Liver (tissue), 9 donors: ENCODE data around the gene TACC3. TPM values are rescaled to one million over a fixed set of nuclear protein-coding genes. Genes with fewer than 3 reads are reported as not detected.

Experiments used
- DNase-seq: peaks from one replicate; pipeline ENCODE4 v3.0.0-alpha.2; 2017; ENCODE audit warnings: low spot score
- H3K27ac ChIP-seq, 2 donors: one replicate each; pipeline ENCODE4 v1.7.0; 2013; ENCODE audit warnings: inconsistent platforms in 2 of 2, low read length in 2 of 2, control low read depth in 1 of 2, low read depth in 1 of 2, mild to moderate bottlenecking in 1 of 2
- H3K27me3 ChIP-seq, 4 donors: one replicate each; pipeline versions ENCODE4 v1.6.1 to v1.7.0; 2013; ENCODE audit warnings: low read length in 3 of 4, inconsistent platforms in 1 of 4, mild to moderate bottlenecking in 1 of 4, moderate library complexity in 1 of 4; ENCODE audit not compliant: control insufficient read depth in 4 of 4, insufficient read depth in 4 of 4
- H3K36me3 ChIP-seq, 4 donors: one replicate each; pipeline versions ENCODE4 v1.6.1 to v1.7.0; 2013; ENCODE audit warnings: low read length in 3 of 4, mild to moderate bottlenecking in 3 of 4, low read depth in 1 of 4, moderate library complexity in 1 of 4; ENCODE audit not compliant: control insufficient read depth in 4 of 4, insufficient read depth in 3 of 4
- H3K4me1 ChIP-seq, 4 donors: one replicate each; pipeline versions ENCODE4 v1.6.1 to v1.7.0; 2013; ENCODE audit warnings: low read length in 3 of 4, mild to moderate bottlenecking in 3 of 4, moderate library complexity in 1 of 4; ENCODE audit not compliant: control insufficient read depth in 4 of 4, insufficient read depth in 4 of 4
- H3K4me3 ChIP-seq, 3 donors: one replicate each; pipeline versions ENCODE4 v1.6.1 to v1.7.0; 2013; ENCODE audit warnings: low read length in 3 of 3, control low read depth in 1 of 3, low read depth in 1 of 3, mild to moderate bottlenecking in 1 of 3
- H3K9ac ChIP-seq, 2 donors: one replicate each; pipeline ENCODE4 v1.7.0; 2013; ENCODE audit warnings: low read length in 2 of 2, mild to moderate bottlenecking in 2 of 2, moderate library complexity in 2 of 2, control low read depth in 1 of 2, low read depth in 1 of 2
- H3K9me3 ChIP-seq, 4 donors: one replicate each; pipeline versions ENCODE4 v1.6.1 to v1.7.0; 2013; ENCODE audit warnings: low read length in 3 of 4; ENCODE audit not compliant: control insufficient read depth in 4 of 4
- CTCF ChIP-seq: fragments of 150-350 bp; IDR thresholded peaks from 2 replicates; pipeline ENCODE4 v1.5.1; 2017; ENCODE audit warnings: improper control_type of control experiment, low read depth, low read length; ENCODE audit not compliant: missing input control
- EGR1 ChIP-seq, 2 donors: IDR thresholded peaks; 2 replicates each; pipeline ENCODE4 v1.6.1; 2016 to 2018; ENCODE audit warnings: antibody characterized with exemption in 2 of 2, low read depth in 2 of 2
- FOXA2 ChIP-seq: IDR thresholded peaks from 2 replicates; pipeline ENCODE4 v1.6.1; 2016; ENCODE audit warnings: antibody characterized with exemption
- GABPA ChIP-seq, 2 donors: IDR thresholded peaks in 1 of 2; conservative IDR thresholded peaks in 1 of 2; 2 replicates each; pipeline ENCODE4 v1.6.1; 2016; ENCODE audit warnings: antibody characterized with exemption in 2 of 2, mild to moderate bottlenecking in 1 of 2, moderate library complexity in 1 of 2
- HNF4A ChIP-seq, 2 donors: conservative IDR thresholded peaks; 2 replicates each; pipeline ENCODE4 v1.6.1; 2016; ENCODE audit warnings: antibody characterized with exemption in 2 of 2, mild to moderate bottlenecking in 2 of 2
- HNF4G ChIP-seq: IDR thresholded peaks from 2 replicates; pipeline ENCODE4 v1.6.1; 2016; ENCODE audit warnings: antibody characterized with exemption
- JUND ChIP-seq, 2 donors: IDR thresholded peaks; 2 replicates each; pipeline ENCODE4 v1.6.1; 2016; ENCODE audit warnings: antibody characterized with exemption in 2 of 2
- NR2F2 ChIP-seq: IDR thresholded peaks from 2 replicates; pipeline ENCODE4 v1.6.1; 2016; ENCODE audit warnings: antibody characterized with exemption
- RAD21 ChIP-seq, 2 donors: IDR thresholded peaks; 2 replicates each; pipeline ENCODE4 v1.6.1; 2016; ENCODE audit warnings: antibody characterized with exemption in 2 of 2, mild to moderate bottlenecking in 2 of 2
- RXRA ChIP-seq, 2 donors: IDR thresholded peaks; 2 replicates each; pipeline ENCODE4 v1.6.1; 2017 to 2018; ENCODE audit warnings: antibody characterized with exemption in 2 of 2, mild to moderate bottlenecking in 1 of 2
- SP1 ChIP-seq: IDR thresholded peaks from 2 replicates; pipeline ENCODE4 v1.6.1; 2018; ENCODE audit warnings: antibody characterized with exemption, mild to moderate bottlenecking
- TAF1 ChIP-seq: conservative IDR thresholded peaks from 2 replicates; pipeline ENCODE4 v1.6.1; 2016; ENCODE audit warnings: antibody characterized with exemption, mild to moderate bottlenecking
- YY1 ChIP-seq: IDR thresholded peaks from 2 replicates; pipeline ENCODE4 v1.6.1; 2016; ENCODE audit warnings: antibody characterized with exemption, mild to moderate bottlenecking
- WGBS: extraction: QIAGEN DNeasy Blood & Tissue Kit; methylation state at CpG from one replicate; pipeline ENCODE4 v1.1.7; 2013; 5-methylcytosine and 5-hydroxymethylcytosine counted together
- polyA plus RNA-seq, 2 donors: library from polyadenylated mRNA; stranded (reverse) in 1 of 2; unstranded in 1 of 2; fragments of 200-250 nt in 1 of 2; fragments of >200 nt in 1 of 2; fragmentation: Nextera tagmentation in 1 of 2; extraction: Ambion mirVana in 1 of 2; gene quantifications; one replicate each; pipeline versions ENCODE4 v1.2.1 to v1.2.3, GENCODE V29; 2013 to 2015
- total RNA-seq, 2 donors: library from RNA; depleted of rRNA; stranded (reverse); fragments of >200 nt; gene quantifications; one replicate each; pipeline ENCODE4 v1.2.3, GENCODE V29; 2014
- TF ChIP-seq, protein P1 (sequence below): IDR thresholded peaks from 2 replicates; pipeline ENCODE4 v1.6.1; 2016; ENCODE audit warnings: antibody characterized with exemption
- TF ChIP-seq, protein P2 (sequence below): IDR thresholded peaks from 2 replicates; pipeline ENCODE4 v1.6.1; 2016; ENCODE audit warnings: antibody characterized with exemption
- TF ChIP-seq, protein P3 (sequence below): IDR thresholded peaks from 2 replicates; pipeline ENCODE4 v1.6.1; 2016; ENCODE audit warnings: antibody characterized with exemption, mild to moderate bottlenecking
- donor health status: healthy.
- donor health status: healthy.
- donor health status: healthy.
- donor health status: healthy.
- donor health status: healthy.

The TACC3 gene
- total and polyA plus RNA-seq, 4 donors = 1.4 to 38.9 (median 5.5) TPM

GRCh38 chr4:1735215-1735614 lies 13.9 kb downstream of the TACC3 start:
- H3K27me3 ChIP-seq = no peaks in the 10 kb centered on the region
- 96% methylated on average over 20 of the region's 20 CpGs for WGBS
- no peaks in the 10 kb centered on the region for H3K4me1 ChIP-seq
- no peak for DNase-seq
- peaks cover 0 to 11% (median 6%) of the 10 kb centered on the region in 4 donors for H3K9me3 ChIP-seq
- no peak overlapping the region for H3K27ac ChIP-seq
- H3K4me3 ChIP-seq = no peak overlapping the region
- TF ChIP-seq JUND (IDR thresholded peaks at IDR 0.05) (no peak), RAD21 (IDR thresholded peaks at IDR 0.05) (no peak), YY1 (no peak)
- H3K9ac ChIP-seq = no peak overlapping the region
- H3K36me3 ChIP-seq = peaks cover 0 to 16% (median 10%) of the 10 kb centered on the region in 4 donors

- no peak overlapping the region for H3K27ac ChIP-seq
- no peak overlapping the region for H3K4me3 ChIP-seq
- no peak overlapping the region for H3K9ac ChIP-seq
- TF ChIP-seq SP1 (no peak), YY1 (no peak), EGR1 (IDR thresholded peaks at IDR 0.05; ENCODE audit: low read depth in 2 of 2) (no peak), JUND (IDR thresholded peaks at IDR 0.05) (no peak), HNF4G (no peak), RXRA (IDR thresholded peaks at IDR 0.05) (no peak), GABPA (IDR thresholded peaks at IDR 0.05 in 1 of 2, conservative IDR thresholded peaks at IDR 0.05 in 1 of 2) (no peak), FOXA2 (no peak), NR2F2 (no peak), TAF1 (no peak), RAD21 (IDR thresholded peaks at IDR 0.05) (no peak)
- TF ChIP-seq, protein P1, sequence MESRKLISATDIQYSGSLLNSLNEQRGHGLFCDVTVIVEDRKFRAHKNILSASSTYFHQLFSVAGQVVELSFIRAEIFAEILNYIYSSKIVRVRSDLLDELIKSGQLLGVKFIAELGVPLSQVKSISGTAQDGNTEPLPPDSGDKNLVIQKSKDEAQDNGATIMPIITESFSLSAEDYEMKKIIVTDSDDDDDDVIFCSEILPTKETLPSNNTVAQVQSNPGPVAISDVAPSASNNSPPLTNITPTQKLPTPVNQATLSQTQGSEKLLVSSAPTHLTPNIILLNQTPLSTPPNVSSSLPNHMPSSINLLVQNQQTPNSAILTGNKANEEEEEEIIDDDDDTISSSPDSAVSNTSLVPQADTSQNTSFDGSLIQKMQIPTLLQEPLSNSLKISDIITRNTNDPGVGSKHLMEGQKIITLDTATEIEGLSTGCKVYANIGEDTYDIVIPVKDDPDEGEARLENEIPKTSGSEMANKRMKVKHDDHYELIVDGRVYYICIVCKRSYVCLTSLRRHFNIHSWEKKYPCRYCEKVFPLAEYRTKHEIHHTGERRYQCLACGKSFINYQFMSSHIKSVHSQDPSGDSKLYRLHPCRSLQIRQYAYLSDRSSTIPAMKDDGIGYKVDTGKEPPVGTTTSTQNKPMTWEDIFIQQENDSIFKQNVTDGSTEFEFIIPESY = no peak
- peaks cover 0 to 11% (median 6%) of the 10 kb centered on the region in 4 donors for H3K9me3 ChIP-seq
- H3K4me1 ChIP-seq = no peaks in the 10 kb centered on the region
- H3K36me3 ChIP-seq = peaks cover 0 to 18% (median 7%) of the 10 kb centered on the region in 4 donors
- H3K27me3 ChIP-seq = no peaks in the 10 kb centered on the region
- WGBS = 95% methylated on average over 13 of the region's 13 CpGs
- DNase-seq = no peak
These were observed 15.5 kb downstream of the TACC3 start for GRCh38 chr4:1736812-1737211.

GRCh38 chr4:1737666-1738065 lies 16.3 kb downstream of the TACC3 start:
- WGBS = 98% methylated on average over 15 of the region's 15 CpGs

DNA sequence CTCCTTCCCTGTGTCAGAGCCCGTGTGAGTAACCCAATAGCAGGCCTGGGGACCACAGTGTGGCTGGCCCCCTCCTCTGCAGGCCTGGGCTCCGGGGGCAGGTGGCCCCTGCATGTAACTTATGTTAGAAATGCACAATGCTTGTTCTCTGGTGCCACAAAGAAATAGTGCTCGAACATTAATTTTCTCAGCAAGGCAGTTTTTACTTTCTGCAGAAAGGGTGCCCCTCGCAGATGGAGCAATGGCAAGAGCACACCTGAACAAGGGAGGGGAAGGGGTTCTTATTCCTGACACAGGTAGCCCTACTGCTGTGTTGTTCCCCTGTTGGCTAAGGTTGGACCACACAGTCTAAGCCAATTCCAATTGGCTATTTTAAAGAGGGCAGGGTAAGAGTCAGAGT lies 17.1 kb downstream of the TACC3 start:
- H3K4me1 ChIP-seq = no peaks in the 10 kb centered on the region
- peak overlapping the region in 2 of 3 donors; percentile 8 to 14 for H3K4me3 ChIP-seq
- no peak overlapping the region for H3K27ac ChIP-seq
- no peak for DNase-seq
- no peak overlapping the region for H3K9ac ChIP-seq
- peaks cover 0 to 11% (median 6%) of the 10 kb centered on the region in 4 donors for H3K9me3 ChIP-seq
- WGBS = 97% methylated on average over 4 of the region's 4 CpGs
- no peaks in the 10 kb centered on the region for H3K27me3 ChIP-seq
- peaks cover 0 to 15% (median 7%) of the 10 kb centered on the region in 4 donors for H3K36me3 ChIP-seq
- TF ChIP-seq FOXA2 (no peak), RAD21 (IDR thresholded peaks at IDR 0.05) (no peak), RXRA (IDR thresholded peaks at IDR 0.05) (no peak), GABPA (IDR thresholded peaks at IDR 0.05 in 1 of 2, conservative IDR thresholded peaks at IDR 0.05 in 1 of 2) (no peak), HNF4A (conservative IDR thresholded peaks at IDR 0.05) (no peak), JUND (IDR thresholded peaks at IDR 0.05) (no peak), SP1 (no peak), CTCF (no peak), YY1 (no peak), HNF4G (no peak)
- TF ChIP-seq, protein P2, sequence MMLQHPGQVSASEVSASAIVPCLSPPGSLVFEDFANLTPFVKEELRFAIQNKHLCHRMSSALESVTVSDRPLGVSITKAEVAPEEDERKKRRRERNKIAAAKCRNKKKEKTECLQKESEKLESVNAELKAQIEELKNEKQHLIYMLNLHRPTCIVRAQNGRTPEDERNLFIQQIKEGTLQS = no peak
- TF ChIP-seq, protein P3, sequence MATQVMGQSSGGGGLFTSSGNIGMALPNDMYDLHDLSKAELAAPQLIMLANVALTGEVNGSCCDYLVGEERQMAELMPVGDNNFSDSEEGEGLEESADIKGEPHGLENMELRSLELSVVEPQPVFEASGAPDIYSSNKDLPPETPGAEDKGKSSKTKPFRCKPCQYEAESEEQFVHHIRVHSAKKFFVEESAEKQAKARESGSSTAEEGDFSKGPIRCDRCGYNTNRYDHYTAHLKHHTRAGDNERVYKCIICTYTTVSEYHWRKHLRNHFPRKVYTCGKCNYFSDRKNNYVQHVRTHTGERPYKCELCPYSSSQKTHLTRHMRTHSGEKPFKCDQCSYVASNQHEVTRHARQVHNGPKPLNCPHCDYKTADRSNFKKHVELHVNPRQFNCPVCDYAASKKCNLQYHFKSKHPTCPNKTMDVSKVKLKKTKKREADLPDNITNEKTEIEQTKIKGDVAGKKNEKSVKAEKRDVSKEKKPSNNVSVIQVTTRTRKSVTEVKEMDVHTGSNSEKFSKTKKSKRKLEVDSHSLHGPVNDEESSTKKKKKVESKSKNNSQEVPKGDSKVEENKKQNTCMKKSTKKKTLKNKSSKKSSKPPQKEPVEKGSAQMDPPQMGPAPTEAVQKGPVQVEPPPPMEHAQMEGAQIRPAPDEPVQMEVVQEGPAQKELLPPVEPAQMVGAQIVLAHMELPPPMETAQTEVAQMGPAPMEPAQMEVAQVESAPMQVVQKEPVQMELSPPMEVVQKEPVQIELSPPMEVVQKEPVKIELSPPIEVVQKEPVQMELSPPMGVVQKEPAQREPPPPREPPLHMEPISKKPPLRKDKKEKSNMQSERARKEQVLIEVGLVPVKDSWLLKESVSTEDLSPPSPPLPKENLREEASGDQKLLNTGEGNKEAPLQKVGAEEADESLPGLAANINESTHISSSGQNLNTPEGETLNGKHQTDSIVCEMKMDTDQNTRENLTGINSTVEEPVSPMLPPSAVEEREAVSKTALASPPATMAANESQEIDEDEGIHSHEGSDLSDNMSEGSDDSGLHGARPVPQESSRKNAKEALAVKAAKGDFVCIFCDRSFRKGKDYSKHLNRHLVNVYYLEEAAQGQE = no peak

More at GRCh38 chr4:1737666-1738065, 16.3 kb downstream of the TACC3 start:
- H3K27ac ChIP-seq = no peak overlapping the region
- TF ChIP-seq HNF4A (conservative IDR thresholded peaks at IDR 0.05) = no peak
- peaks cover 0 to 11% (median 6%) of the 10 kb centered on the region in 4 donors for H3K9me3 ChIP-seq
- no peak for DNase-seq
- no peak overlapping the region for H3K9ac ChIP-seq
- peak overlapping the region in 1 of 3 donors; percentile 14 for H3K4me3 ChIP-seq
- no peaks in the 10 kb centered on the region for H3K27me3 ChIP-seq
- no peaks in the 10 kb centered on the region for H3K4me1 ChIP-seq
- H3K36me3 ChIP-seq = peaks cover 0 to 15% (median 7%) of the 10 kb centered on the region in 4 donors
